ENCODE data around the gene SLAMF7. TPM values are rescaled to one million over a fixed set of nuclear protein-coding genes. Genes with fewer than 3 reads are reported as not detected.

SLAMF7 gene
- total and polyA plus RNA-seq, 2 donors (not counting 3 experiments of a cell fraction or from before 2014, with no cell fraction given): not detected

GRCh38 chr1:160763993-160764392, 24.9 kb downstream of the SLAMF7 start:
- Histone ChIP-seq H3K4me2 (ENCODE audit: insufficient read depth, low read length) (no peak overlapping the region), H3K9me1 (replicated peaks; ENCODE audit: control insufficient read depth, extremely low read depth, insufficient read depth, low read length) (no peaks in the 10 kb centered on the region), H3K9ac (replicated peaks; ENCODE audit: extremely low read depth, insufficient read depth, low read length) (no peak overlapping the region), H2AFZ (ENCODE audit: low read depth, low read length) (no peak overlapping the region), H3K79me2 (ENCODE audit: control insufficient read depth, insufficient read depth, low read length) (no peaks in the 10 kb centered on the region), H3K27ac (ENCODE audit: insufficient read depth, low read depth, low read length) (no peak overlapping the region), H3K36me3 (ENCODE audit: control insufficient read depth in 2 of 2, extremely low read depth in 1 of 2, insufficient read depth in 2 of 2, low read length in 2 of 2) (no peaks in the 10 kb centered on the region), H4K20me1 (replicated peaks; ENCODE audit: control insufficient read depth, extremely low read depth, insufficient read depth, low read length) (no peaks in the 10 kb centered on the region), H3K27me3 (ENCODE audit: control insufficient read depth in 2 of 2, insufficient read depth in 2 of 2, low read length in 2 of 2) (peaks cover 0 to 1% of the 10 kb centered on the region in 2 experiments), H3K9me3 (replicated peaks; ENCODE audit: control insufficient read depth, insufficient read depth, low read length) (no peaks in the 10 kb centered on the region), H3K4me1 (ENCODE audit: control insufficient read depth, extremely low read depth, insufficient read depth, low read length) (no peaks in the 10 kb centered on the region), H3K4me3 (replicated peaks in 1 of 3; ENCODE audit: insufficient read depth in 1 of 3, low read depth in 1 of 3, low read length in 3 of 3) (no peak overlapping the region)
- no TSS peak for BruUV-seq (replicated peaks)
- intact Hi-C loops (cut with micrococcal nuclease): no loop called here
- POLR2A ChIA-PET: interaction anchor here (0.6 kb wide), 1 partner anchor 73 kb away, joined by 3 read pairs; no protein-coding TSS in a partner anchor
- dilution Hi-C loops (cut with MboI; ENCODE audit: extremely low pct_ligation_motif_present, low sequenced_read_pairs): no loop called here
- TF ChIP-seq POLR2A (IDR thresholded peaks at IDR 0.05; ENCODE audit: low read depth, low read length) (no peak), FOS (IDR thresholded peaks at IDR 0.05; ENCODE audit: borderline replicate concordance, insufficient read depth, low read length) (no peak), MAX (IDR thresholded peaks at IDR 0.05; ENCODE audit: insufficient read depth, insufficient read length) (no peak), MYC (IDR thresholded peaks at IDR 0.05; ENCODE audit: low read depth, low read length) (no peak), EZH2 (IDR thresholded peaks at IDR 0.05; ENCODE audit: borderline replicate concordance, low read depth, low read length, severe bottlenecking) (no peak), POLR2AphosphoS5 (IDR thresholded peaks at IDR 0.05; ENCODE audit: insufficient read depth, low read depth, low read length) (no peak), CTCF (IDR thresholded peaks at IDR 0.05; ENCODE audit: extremely low read depth in 1 of 2, insufficient read depth in 1 of 2, low read depth in 1 of 2, low read length in 2 of 2) (no peak), GATA2 (IDR thresholded peaks at IDR 0.05; ENCODE audit: insufficient read depth, insufficient read length, low read depth, low read length) (no peak), JUN (IDR thresholded peaks at IDR 0.05; ENCODE audit: borderline replicate concordance, insufficient read depth, insufficient read length, low read depth) (no peak)
- CTCF ChIA-PET: interaction anchor here (1.0 kb wide), 1 partner anchor 11 kb away, joined by 3 read pairs; no protein-coding TSS in a partner anchor
- DNase-seq (ENCODE audit: low read depth, low spot score) (no peak), FAIRE-seq (no peak)

Measured in endothelial cell of umbilical vein (primary cell).